DMS 273 (cell line): ENCODE results near the gene TSPAN10.

Experiments
- DNase-seq: peaks from one replicate; lab custom pipeline; 2025; ENCODE audit not compliant: unreplicated experiment; lab: John Stamatoyannopoulos, UW

The TSPAN10 gene

GRCh38 chr17:81631482-81631881, 5.5 kb upstream of the TSPAN10 start:
- no peak for DNase-seq

- no peak for DNase-seq
Observed at GRCh38 chr17:81635431-81635830, 1.6 kb upstream of the TSPAN10 start.

- DNase-seq: peak; percentile 75
Observed at GRCh38 chr17:81635973-81636504, 957 bp upstream of the TSPAN10 start.

- DNase-seq: no peak
Observed at GRCh38 chr17:81638683-81639082, 1.7 kb downstream of the TSPAN10 start.

- DNase-seq: no peak
Observed at GRCh38 chr17:81640011-81640410, 3.0 kb downstream of the TSPAN10 start.

GRCh38 chr17:81641825-81642489, 5.0 kb downstream of the TSPAN10 start:
- no peak for DNase-seq

GRCh38 chr17:81644496-81644895, 7.5 kb downstream of the TSPAN10 start:
- no peak for DNase-seq

- no peak for DNase-seq
Observed at GRCh38 chr17:81644976-81645952, 8.3 kb downstream of the TSPAN10 start.

GRCh38 chr17:81646869-81647600, 10.0 kb downstream of the TSPAN10 start:
- DNase-seq: no peak

- no peak for DNase-seq
Observed at GRCh38 chr17:81647640-81648012, 10.6 kb downstream of the TSPAN10 start.

GRCh38 chr17:81648013-81648706, 11.2 kb downstream of the TSPAN10 start:
- peak; percentile 30 for DNase-seq

- no peak for DNase-seq
Observed at GRCh38 chr17:81648707-81649085, 11.7 kb downstream of the TSPAN10 start.

- peak; percentile 28 for DNase-seq
Observed at GRCh38 chr17:81650951-81651350, 14.0 kb downstream of the TSPAN10 start.

GRCh38 chr17:81651692-81652091, 14.7 kb downstream of the TSPAN10 start:
- DNase-seq: peak; percentile 44

- DNase-seq: no peak
Observed at GRCh38 chr17:81652906-81653771, 16.1 kb downstream of the TSPAN10 start.

GRCh38 chr17:81655378-81656117, 18.6 kb downstream of the TSPAN10 start:
- no peak for DNase-seq

GRCh38 chr17:81656118-81656743, 19.2 kb downstream of the TSPAN10 start, which contains the start of gene PDE6G:
TSS of gene PDE6G (minus strand) at chr17:81656542. CDS start at chr17:81653305, 3,237 bp downstream.
- DNase-seq: no peak

- peak; percentile 51 for DNase-seq
Observed at GRCh38 chr17:81656835-81657234, 19.8 kb downstream of the TSPAN10 start.
